ENCODE results near the gene PPP2R1A. TPM values are rescaled to one million over a fixed set of nuclear protein-coding genes. Genes with fewer than 3 reads are reported as not detected.

The PPP2R1A gene
- total RNA-seq, 1 experiment from 2014 or later: 316 TPM

GRCh38 chr19:52221031-52221430 lies 31.2 kb downstream of the PPP2R1A start:
- H2AFZ ChIP-seq: no peak overlapping the region
- no peak overlapping the region for H3K4me3 ChIP-seq
- no peak overlapping the region for H3K4me2 ChIP-seq
- ChIA-PET CTCF (no interaction called here), POLR2A (ENCODE audit: unreplicated experiment) (no interaction called here)
- intact Hi-C loops (cut with micrococcal nuclease; ENCODE audit: unreplicated experiment): no loop called here
- H3K9me2 ChIP-seq (ENCODE audit: insufficient read depth): no peaks in the 10 kb centered on the region
- H3K27ac ChIP-seq: no peak overlapping the region
- BruUV-seq (replicated peaks): no TSS peak
- TF ChIP-seq EZH2 (IDR thresholded peaks at IDR 0.05; ENCODE audit: low read depth): no peak
- TF ChIP-seq, protein P1, sequence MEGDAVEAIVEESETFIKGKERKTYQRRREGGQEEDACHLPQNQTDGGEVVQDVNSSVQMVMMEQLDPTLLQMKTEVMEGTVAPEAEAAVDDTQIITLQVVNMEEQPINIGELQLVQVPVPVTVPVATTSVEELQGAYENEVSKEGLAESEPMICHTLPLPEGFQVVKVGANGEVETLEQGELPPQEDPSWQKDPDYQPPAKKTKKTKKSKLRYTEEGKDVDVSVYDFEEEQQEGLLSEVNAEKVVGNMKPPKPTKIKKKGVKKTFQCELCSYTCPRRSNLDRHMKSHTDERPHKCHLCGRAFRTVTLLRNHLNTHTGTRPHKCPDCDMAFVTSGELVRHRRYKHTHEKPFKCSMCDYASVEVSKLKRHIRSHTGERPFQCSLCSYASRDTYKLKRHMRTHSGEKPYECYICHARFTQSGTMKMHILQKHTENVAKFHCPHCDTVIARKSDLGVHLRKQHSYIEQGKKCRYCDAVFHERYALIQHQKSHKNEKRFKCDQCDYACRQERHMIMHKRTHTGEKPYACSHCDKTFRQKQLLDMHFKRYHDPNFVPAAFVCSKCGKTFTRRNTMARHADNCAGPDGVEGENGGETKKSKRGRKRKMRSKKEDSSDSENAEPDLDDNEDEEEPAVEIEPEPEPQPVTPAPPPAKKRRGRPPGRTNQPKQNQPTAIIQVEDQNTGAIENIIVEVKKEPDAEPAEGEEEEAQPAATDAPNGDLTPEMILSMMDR (conservative IDR thresholded peaks at IDR 0.05): no peak
- H3K27me3 ChIP-seq (ENCODE audit: insufficient read depth, low read depth): no peaks in the 10 kb centered on the region
- no peaks in the 10 kb centered on the region for H3K4me1 ChIP-seq (replicated peaks; ENCODE audit: insufficient read depth)
- H3K79me2 ChIP-seq (ENCODE audit: low read depth): no peaks in the 10 kb centered on the region
- H3F3A ChIP-seq (ENCODE audit: insufficient read depth, low read depth): no peaks in the 10 kb centered on the region
- 0 out of 2 replicates have a peak, but pooled peaks cover 4% of the 10 kb centered on the region for H4K20me1 ChIP-seq (ENCODE audit: insufficient read depth)
- H3K9me3 ChIP-seq (ENCODE audit: insufficient read depth, low read depth): no peaks in the 10 kb centered on the region
- peaks cover 77% of the 10 kb centered on the region for H3K36me3 ChIP-seq (ENCODE audit: low read depth)
- no peak for DNase-seq

- TF ChIP-seq, protein P1 (conservative IDR thresholded peaks at IDR 0.05): no peak
- no peak for TF ChIP-seq EZH2 (IDR thresholded peaks at IDR 0.05; ENCODE audit: low read depth)
- Histone ChIP-seq H3K9me2 (ENCODE audit: insufficient read depth) (no peaks in the 10 kb centered on the region), H3K4me2 (no peak overlapping the region), H3K27me3 (ENCODE audit: insufficient read depth, low read depth) (no peaks in the 10 kb centered on the region), H3K27ac (no peak overlapping the region), H3K9me3 (ENCODE audit: insufficient read depth, low read depth) (no peaks in the 10 kb centered on the region), H3K79me2 (ENCODE audit: low read depth) (no peaks in the 10 kb centered on the region), H3K36me3 (ENCODE audit: low read depth) (peaks cover 77% of the 10 kb centered on the region), H3K4me1 (replicated peaks; ENCODE audit: insufficient read depth) (no peaks in the 10 kb centered on the region), H3F3A (ENCODE audit: insufficient read depth, low read depth) (no peaks in the 10 kb centered on the region), H3K4me3 (no peak overlapping the region), H2AFZ (no peak overlapping the region), H4K20me1 (ENCODE audit: insufficient read depth) (0 out of 2 replicates have a peak, but pooled peaks cover 4% of the 10 kb centered on the region)
- ChIA-PET POLR2A (ENCODE audit: unreplicated experiment) (no interaction called here), CTCF (no interaction called here)
- no peak for DNase-seq
- intact Hi-C loops (cut with micrococcal nuclease; ENCODE audit: unreplicated experiment): no loop called here
- BruUV-seq (replicated peaks): no TSS peak
Observed at GRCh38 chr19:52221831-52222375, 32.1 kb downstream of the PPP2R1A start.

DNA sequence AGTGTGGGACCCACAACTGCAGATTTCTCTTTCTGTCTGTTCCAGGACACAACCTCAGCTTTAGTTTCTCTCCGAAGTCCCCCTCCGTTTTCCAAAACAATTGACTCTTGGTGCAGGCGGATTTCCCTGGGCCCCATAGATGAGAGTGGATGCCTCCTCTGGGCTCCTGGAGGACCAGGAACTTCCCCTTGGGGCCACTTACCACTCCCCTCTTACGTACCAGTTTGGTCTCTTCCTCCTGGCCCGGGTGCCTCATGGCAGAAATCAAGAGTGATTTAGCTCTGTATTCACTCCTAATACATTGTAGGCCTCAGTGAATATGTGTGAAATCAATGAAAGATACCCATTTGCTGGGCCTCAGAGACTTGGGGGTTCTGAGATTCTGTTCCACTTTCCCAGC lies 34.4 kb downstream of the PPP2R1A start:
- intact Hi-C loops (cut with micrococcal nuclease; ENCODE audit: unreplicated experiment): no loop called here
- H3K27me3 ChIP-seq (ENCODE audit: insufficient read depth, low read depth): no peaks in the 10 kb centered on the region
- POLR2A ChIA-PET (ENCODE audit: unreplicated experiment): no interaction called here
- no peak overlapping the region for H3K4me3 ChIP-seq
- TF ChIP-seq, protein P1 (conservative IDR thresholded peaks at IDR 0.05): no peak
- no peak for TF ChIP-seq EZH2 (IDR thresholded peaks at IDR 0.05; ENCODE audit: low read depth)
- no peak overlapping the region for H2AFZ ChIP-seq
- H3K79me2 ChIP-seq (ENCODE audit: low read depth): no peaks in the 10 kb centered on the region
- H3K4me1 ChIP-seq (replicated peaks; ENCODE audit: insufficient read depth): no peaks in the 10 kb centered on the region
- BruUV-seq (replicated peaks): no TSS peak
- CTCF ChIA-PET: no interaction called here
- no peaks in the 10 kb centered on the region for H3F3A ChIP-seq (ENCODE audit: insufficient read depth, low read depth)
- no peak overlapping the region for H3K27ac ChIP-seq
- DNase-seq: no peak
- H3K9me3 ChIP-seq (ENCODE audit: insufficient read depth, low read depth): no peaks in the 10 kb centered on the region
- peaks cover 69% of the 10 kb centered on the region for H3K36me3 ChIP-seq (ENCODE audit: low read depth)
- no peaks in the 10 kb centered on the region for H4K20me1 ChIP-seq (ENCODE audit: insufficient read depth)
- H3K9me2 ChIP-seq (ENCODE audit: insufficient read depth): no peaks in the 10 kb centered on the region
- no peak overlapping the region for H3K4me2 ChIP-seq
